GM18499 (cell line): ENCODE measurements around the gene ARRDC3.
"Not testable (repeated sequence)": the region's sequence is repeated elsewhere in the genome, so short reads cannot be mapped to it uniquely, and the experiment has no call there.

Source experiments
- ATAC-seq: cut with Tn5 transposase; IDR thresholded peaks from one replicate; pipeline ENCODE4 v1.9.1; 2021; ENCODE audit warnings: moderate number of reproducible peaks; ENCODE audit not compliant: insufficient read depth, unreplicated experiment

The ARRDC3 gene

DNA sequence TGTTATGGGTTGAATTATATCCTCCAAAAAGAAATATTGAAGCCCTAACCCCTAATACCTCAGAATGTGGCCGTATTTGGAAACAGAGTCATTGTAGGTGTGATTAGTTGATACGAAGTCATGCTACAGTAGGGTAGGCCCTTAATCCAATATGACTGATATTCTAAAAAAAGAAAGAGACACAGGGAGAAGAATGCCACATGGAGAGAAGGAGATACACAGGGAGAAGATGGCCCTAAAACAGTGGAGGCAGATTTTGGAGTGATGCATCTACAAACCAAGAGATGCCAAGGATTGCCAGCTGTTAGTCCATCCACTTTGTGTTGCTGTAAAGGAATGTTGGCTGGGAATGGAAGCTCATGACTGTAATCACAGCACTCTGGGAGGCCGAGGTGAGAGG lies 21.3 kb downstream of the ARRDC3 start:
- no peak for ATAC-seq

DNA sequence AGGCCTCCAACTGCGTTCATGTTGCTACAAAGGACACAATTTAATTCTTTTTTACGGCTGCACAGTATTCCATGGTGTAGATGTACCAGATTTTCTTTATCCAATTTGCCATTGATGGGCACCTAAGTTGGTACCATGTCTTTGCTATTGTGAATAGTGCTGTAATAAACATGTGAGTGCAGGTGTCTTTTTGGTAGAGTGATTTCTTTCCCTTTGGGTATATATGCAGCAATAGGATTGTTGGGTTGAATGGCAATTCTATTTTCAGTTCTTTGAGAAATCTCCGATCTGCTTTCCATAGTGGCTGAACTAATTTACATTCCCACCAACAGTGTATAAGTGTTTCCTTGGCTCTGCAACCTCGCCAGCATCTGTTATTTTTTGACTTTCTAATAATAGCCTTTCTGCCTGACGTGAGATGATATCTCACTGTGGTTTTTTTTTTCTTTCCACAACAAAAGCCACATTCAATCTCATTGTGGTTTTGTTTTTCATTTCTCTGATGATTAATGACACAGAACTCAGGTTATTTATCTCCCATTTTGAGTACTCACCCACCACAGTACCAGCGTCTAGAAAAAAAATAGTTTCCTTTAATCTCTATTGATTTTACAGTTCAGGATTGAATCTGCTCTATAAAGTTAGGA lies 21.9 kb downstream of the ARRDC3 start:
- peak; percentile 78 for ATAC-seq

DNA sequence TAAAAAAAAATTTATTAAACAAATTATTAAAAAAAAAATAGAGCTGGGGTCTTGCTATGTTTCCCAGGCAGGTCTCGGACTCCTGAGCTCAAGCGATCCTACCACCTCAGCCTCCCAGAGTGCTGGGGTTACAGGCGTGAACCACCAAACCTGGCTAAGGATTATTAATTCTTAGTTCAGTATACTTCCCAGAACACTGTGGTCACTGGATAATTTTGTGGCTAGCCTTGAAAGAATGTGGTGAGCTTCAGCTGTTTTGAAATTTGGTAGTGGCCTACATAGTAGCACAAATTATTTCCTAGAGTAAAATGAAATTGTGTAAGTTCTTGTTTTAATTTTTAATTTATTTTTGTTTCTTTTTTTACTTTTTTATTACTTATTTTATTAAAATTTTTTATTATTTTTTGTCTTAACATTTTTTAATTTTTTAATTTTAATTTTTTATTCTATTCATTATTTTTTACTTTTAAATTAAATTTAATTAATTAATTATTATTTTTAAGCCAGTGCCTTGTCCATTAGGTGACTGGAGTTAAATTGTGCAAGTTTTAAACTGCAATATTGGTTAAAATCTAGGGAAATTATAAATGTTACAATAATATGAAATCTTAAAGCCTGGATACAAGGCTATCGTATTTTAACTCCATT lies 23.0 kb downstream of the ARRDC3 start:
- ATAC-seq = no peak

DNA sequence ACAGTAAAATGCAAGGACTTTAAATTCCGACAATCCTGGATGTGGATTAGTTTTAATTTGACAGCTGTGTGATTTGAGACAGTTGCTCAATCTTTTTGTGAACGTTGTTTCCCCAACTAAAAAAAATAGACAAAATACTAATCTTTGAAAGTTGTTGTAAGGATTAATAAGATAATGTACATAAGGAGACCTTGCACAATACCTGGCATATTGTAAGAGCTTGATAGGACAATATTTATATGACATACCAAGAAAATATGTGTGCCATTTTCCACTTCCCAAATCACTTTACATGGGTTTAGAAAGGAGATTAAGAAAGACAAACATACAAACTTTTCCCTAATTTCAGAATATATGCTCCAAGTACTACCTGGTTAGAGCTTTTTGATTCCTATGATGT lies 25.3 kb downstream of the ARRDC3 start:
- no peak for ATAC-seq

DNA sequence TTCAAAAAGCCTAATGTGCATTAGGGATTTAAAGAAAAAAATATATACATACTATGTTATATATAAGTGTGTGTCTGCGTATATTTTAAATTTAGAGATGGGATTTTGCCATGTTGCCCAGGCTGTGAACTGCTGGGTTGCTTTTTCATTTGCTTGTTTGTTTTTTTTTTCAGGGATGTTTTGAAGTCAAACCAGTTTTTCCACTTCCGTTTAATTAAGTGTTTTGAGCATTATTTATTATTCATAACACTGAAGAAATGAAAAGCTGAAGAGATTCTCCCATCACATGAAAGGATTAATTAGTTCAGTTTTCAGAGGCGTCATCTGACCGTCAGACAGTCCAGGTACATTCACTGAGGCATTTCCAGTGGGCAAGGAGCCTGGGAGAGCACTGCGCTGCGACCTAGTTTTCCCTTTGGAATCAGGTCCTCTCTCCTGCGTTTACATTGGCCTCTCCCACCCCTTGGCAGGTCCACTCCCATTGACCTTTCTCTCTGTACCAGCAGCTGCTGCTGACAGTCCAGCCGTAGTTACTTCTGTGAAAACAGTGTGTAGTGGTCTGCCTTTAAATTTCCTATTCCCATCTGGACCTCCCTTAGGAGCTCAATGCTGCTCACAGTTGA lies 26.0 kb downstream of the ARRDC3 start:
- ATAC-seq = no peak

DNA sequence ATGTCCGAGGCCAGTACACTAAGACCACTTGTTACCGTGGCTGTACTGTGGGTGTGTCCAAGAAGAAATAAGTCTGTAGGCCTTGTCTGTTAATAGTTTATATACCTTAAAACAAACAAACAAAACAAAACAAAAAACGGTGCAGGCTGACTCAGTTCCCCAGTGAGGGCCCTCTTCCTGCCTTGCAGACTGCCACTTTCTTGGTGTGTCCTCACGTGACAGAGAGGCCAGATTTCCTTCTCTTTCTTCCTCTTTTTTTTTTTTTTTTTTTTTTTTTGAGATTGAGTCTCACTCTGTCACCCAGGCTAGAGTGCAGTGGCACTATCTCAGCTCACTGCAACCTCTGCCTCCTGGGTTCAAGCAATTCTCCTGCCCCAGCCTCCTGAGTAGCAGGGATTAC lies 28.2 kb downstream of the ARRDC3 start:
- ATAC-seq = not testable (repeated sequence)

DNA sequence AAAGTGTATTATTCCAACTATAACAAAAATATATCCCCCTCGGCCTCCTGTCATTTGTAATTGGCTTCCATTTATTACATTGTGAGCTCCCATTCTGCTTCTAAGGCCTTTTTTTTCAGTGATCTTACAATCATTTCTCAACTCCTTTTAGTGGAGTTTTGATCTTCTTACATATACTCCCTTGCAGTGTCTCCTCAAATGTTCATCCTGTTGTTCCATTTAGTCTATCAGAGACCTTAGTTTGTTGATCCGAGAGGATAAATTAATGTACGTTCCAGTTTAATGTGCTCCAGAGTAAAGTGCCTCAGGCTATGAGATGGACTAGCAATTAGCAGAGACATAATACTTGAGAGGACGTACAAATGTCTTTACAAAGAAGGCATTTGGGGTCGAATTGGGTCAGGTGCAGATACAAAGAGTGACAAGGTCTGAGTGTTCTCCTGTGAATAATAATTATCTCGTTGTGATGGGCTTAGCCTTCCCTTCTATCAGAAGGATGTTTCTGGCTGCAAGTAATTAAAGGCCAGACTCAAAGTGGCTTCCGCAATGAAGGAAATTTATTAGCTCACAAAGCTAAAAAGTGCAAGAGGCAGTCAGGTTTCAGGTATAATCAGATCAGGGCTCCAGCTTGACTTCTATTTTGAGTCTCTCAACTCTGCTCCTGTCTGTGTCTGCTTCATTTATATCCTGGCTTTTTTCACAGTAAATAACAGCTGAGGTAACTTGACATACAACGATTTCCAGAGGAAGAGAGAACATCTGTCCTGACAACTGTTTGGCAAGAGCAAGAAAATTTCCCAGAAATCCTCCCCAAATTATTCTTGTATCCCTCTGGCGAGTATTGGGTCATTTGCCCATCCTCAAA lies 30.1 kb downstream of the ARRDC3 start:
- no peak for ATAC-seq

DNA sequence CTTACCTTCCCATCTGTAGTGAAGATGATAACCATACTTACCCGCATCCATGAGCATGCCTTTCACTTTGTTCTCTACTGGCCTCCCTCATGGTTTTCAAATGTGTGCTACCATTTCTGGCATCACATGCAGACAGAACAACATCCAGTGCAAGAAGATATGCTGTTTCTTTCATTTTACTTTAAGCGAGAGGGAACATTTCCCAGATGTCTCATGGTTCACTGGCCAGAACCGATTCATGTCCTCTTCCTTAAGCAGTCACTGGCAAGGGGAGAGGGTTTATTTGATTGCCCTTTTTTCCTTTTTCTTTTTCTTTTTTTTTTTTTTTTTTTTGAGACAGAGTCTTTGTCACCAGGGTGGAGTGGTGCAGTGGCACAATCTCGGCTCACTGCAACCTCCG lies 37.7 kb downstream of the ARRDC3 start:
- ATAC-seq = no peak

DNA sequence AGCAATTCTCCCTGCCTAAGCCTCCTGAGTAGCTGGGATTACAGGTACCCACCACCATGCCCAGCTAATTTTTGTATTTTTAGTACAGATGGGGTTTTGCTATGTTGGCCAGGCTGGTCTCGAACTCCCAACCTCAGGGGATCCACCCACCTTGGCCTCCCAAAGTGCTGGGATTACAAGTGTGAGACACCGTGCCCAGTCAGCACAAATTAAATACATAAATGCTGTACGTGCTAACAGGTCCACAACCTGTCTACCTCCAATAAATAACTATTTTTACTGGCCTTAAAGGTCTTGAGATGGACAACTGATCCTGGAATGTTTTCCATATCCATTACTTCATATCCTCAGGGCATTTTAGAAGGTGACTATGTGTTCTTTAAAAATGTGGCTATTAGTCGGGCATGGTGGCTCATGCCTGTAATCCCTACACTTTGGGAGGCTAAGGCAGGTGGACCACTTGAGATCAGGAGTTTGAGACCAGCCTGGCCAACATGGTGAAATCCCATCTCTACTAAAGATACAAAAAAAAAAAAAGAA lies 38.4 kb downstream of the ARRDC3 start:
- not testable (repeated sequence) for ATAC-seq

DNA sequence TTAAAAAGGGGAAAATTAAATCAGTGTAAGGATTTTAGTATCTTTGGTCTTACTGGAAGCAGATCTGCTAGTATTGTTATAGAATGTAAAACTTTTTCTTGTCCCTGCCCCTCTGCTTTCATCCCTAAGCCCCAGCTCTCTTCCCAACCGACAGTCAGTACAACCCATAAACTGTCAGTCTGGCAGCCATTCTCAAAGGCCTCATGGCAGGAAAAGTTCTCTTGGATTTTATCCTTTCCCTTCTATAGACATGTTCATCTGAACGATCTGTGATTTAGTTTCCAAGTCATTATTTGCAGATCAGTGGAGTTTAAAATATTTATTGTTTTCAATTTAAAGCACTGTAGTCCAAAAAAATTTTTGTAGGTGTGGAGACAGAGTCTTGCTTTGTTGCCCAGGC lies 39.2 kb downstream of the ARRDC3 start:
- ATAC-seq = no peak

DNA sequence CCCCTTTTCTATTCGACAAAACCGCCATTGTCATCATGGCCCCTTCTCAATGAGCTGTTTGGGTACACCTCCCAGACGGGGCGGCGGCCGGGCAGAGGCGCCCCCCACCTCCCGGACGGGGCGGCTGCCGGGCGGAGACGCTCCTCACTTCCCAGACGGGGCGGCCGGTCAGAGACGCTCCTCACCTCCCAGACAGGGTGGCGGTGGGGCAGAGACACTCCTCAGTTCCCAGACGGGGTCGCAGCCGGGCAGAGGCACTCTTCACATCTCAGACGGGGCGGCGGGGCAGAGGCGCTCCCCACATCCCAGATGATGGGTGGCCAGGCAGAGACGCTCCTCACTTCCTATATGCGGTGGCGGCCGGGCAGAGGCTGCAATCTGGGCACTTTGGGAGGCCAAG lies 40.2 kb downstream of the ARRDC3 start:
- not testable (repeated sequence) for ATAC-seq

DNA sequence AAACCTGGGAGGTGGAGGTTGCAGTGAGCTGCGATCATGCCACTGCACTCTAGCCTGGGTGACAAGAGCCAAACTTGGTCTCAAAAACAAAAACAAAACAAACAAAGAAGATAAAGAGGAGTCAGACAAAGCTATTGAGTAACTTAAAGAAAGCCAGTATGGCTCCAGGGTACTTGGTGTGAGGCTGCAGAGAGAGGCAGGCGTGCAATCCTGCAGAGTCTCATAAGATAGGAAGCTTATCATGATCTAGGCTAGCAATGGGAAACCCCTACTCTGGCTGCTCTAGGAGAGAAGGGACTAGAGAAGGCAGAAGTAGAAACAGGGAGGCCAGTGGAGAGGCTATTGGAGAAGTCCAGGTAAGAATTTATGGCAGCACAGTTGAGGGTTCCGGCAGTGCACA lies 42.0 kb downstream of the ARRDC3 start:
- no peak for ATAC-seq

DNA sequence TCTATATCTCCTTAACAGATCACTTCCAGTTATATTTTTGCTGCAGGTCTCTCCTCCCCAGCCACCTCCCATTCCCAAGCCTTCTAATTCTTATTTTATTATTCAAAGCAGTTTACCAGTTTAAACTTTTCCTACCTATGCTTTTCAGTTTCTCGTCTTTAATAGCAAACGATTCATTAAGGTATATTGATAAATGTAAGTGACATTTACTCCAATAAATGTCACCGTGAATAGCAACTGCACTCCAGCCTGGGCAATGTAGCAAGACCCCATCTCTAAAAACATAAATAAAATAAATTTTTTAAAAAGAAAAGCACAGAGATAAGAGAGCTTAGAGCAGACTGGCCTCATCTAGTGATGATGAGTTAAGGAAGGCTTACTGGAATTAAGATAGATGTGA lies 42.6 kb downstream of the ARRDC3 start:
- no peak for ATAC-seq

DNA sequence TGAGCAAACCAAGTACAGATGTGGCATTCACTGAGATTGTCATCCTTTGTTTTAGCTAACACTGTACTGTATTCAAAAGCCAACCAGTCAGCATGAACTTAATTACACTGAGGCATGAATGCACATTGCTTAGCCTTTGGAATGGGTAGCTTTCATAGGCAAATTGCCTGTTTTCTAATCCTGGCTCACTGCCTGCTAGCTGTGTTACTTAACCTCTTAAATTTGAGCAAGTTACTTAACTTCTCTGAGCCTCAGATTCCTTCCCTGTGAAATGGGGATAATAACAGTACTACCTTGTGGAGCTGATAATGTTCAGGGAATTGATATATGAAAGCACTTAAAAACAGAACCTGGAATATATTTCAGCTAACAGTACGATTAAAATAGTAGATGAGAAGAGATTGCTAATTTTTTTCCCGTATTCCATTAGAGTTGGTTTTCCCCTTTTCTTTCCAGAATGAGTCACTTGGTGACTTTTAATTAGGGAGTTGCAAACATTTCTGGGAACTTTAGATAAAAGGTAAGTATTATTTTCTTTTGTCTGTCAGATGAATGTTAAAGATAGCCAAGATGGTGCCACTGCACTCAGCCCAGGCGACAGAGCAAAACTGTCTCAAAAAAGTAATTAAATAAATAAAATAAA lies 43.9 kb downstream of the ARRDC3 start:
- ATAC-seq = no peak

DNA sequence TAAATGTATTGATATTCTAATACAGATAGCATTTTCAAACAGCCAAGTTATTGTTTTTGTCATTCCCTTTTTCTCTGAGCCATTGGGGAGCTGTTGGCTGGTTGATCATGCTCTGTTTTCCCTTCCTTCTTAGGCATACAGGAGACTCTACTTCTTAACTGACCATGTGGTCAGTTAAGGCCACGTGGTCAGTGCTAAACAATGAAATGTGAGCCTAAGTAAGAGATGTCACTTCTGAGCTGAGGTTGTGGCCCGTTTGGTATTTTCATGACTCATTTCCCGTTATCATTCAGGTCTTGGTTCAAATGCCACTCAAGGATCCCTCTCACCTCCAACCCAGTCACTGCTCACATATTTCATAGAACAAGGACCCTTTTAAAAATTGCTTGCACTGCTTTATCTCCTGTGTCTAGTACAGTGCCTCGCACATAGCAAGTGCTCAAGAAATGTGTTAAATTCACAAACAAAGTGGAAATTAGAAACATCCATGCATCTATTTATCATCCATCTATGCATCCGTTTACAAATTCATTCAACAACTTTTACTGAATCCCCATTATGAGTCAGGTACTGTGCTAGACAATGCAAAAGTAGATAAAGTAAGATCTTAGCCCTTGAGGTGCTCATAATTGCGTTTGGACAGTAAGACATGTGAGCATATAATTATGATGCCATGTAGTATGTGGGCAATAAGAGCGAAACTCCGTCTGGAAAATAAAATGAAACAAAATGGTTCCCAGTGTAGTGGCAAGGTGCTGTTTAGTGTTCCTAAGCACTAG lies 50.7 kb downstream of the ARRDC3 start:
- no peak for ATAC-seq

DNA sequence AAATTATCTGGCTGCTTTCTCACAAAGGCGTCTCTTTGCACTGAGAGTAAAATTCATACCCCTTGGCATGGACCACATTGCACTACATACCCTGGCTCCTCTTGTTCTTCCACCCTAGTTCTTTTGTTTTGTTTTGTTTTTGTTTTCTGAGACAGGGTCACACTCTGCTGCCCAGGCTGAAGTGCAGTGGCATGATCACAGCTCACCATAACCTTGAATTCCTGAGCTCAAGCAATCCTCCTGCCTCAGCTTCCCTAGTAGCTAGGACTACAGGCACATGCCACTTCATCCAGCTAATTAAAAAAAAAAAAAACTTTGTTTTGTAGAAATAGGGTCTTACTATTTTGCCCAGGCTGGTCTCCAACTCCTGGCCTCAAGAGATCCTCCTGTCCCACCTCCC lies 51.4 kb downstream of the ARRDC3 start:
- no peak for ATAC-seq

DNA sequence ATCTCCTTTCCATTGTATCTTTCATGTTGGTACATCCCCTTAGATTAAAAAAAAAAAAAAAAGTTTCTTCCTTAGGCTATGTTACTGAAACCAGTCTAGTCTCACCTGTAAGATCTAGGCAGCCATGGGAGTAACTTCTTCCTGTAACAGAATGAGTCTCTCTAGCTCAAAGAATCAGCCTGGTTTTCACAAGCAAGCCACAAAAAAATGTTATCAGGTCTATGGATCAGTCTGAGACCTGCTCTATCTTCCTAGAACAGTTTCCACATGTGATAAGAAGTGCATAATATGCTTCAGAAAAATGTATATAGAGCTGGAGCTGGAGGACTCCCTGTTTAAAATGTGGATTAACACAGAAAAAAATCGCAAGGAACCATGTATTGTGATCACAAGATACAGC lies 53.8 kb downstream of the ARRDC3 start:
- ATAC-seq = no peak

DNA sequence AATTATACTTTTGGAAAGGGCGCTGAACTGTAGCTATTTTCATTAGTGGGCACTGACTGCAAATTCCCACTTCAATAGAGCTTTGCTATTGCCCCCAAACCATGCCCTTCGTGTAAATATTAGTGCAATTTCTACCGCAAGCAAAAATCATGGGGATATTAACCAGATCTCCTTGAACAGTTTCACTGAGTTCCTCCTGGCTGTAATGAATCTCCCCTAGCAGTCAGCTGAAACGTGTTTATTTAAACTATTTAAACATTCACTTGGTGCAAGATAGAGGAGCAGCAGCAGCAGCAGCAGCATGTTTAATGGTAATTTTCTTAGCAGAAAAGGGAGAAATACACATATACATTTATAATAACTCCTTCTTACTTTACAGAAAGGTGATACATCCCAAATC lies 54.4 kb downstream of the ARRDC3 start:
- ATAC-seq = no peak

DNA sequence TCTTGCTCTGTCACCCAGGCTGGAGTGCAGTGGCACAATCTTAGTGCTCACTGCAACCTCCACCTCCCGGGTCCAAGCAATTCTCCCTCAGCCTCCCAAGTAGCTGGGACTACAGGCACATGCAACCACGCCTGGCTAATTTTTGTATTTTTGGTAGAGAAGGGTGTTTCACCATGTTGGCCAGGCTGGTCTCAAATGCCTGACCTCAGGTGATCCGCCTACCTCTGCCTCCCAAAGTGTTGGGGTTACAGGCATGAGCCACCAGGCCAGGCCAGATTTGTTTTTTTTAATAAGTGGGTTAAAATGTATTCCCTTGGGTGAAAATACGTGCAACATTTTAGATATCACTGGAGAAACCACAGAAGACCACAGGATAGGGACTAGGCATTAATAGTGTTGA lies 60.1 kb downstream of the ARRDC3 start:
- ATAC-seq = not testable (repeated sequence)
